ENCODE measurements around the gene WIPF3.

GRCh38 chr7:29873644-29874294, 67.5 kb downstream of the WIPF3 start:
- no peak for TF ChIP-seq CTCF (IDR thresholded peaks at IDR 0.05)
- no peak for TF ChIP-seq POLR2A (IDR thresholded peaks at IDR 0.05)
- no peak for TF ChIP-seq POLR2AphosphoS5 (IDR thresholded peaks at IDR 0.05)
